Activated CD4-positive, alpha-beta T cell treated with anti-CD3 and anti-CD28 coated beads, Interleukin-2, amount 50 U/mL, for 16 hours (primary cell): ENCODE measurements around the gene KRT16.
"Not testable (repeated sequence)": the region's sequence is repeated elsewhere in the genome, so short reads cannot be mapped to it uniquely, and the experiment has no call there.

Experiments
- DNase-seq: peaks from one replicate; pipeline ENCODE4 v3.0.0-alpha.2; 2020

The KRT16 gene

GRCh38 chr17:41581366-41582060, 31.1 kb downstream of the KRT16 start:
- no peak for DNase-seq

- DNase-seq: no peak
These were observed 31.7 kb downstream of the KRT16 start for GRCh38 chr17:41580687-41581365.

GRCh38 chr17:41580244-41580575, 32.4 kb downstream of the KRT16 start:
- no peak for DNase-seq

- DNase-seq: peak; percentile 82
These were observed 32.9 kb downstream of the KRT16 start for GRCh38 chr17:41579484-41580243.

GRCh38 chr17:41578971-41579370, 33.6 kb downstream of the KRT16 start:
- DNase-seq: no peak

- no peak for DNase-seq
These were observed 34.0 kb downstream of the KRT16 start for GRCh38 chr17:41578538-41578937.

- DNase-seq: not testable (repeated sequence)
These were observed 35.8 kb downstream of the KRT16 start for GRCh38 chr17:41576740-41577139.

GRCh38 chr17:41575336-41575735, 37.2 kb downstream of the KRT16 start:
- DNase-seq: no peak

- no peak for DNase-seq
These were observed 40.8 kb downstream of the KRT16 start, which contains the start of gene KRT9 for GRCh38 chr17:41571561-41572434. KRT9 (minus strand) TSS chr17:41572059; CDS start chr17:41571992, 67 bp downstream.

GRCh38 chr17:41567317-41567716, 45.2 kb downstream of the KRT16 start:
- no peak for DNase-seq

GRCh38 chr17:41565338-41565737, 47.2 kb downstream of the KRT16 start:
- no peak for DNase-seq

- DNase-seq: no peak
These were observed 48.9 kb downstream of the KRT16 start for GRCh38 chr17:41563607-41564170.

- DNase-seq: no peak
These were observed 51.0 kb downstream of the KRT16 start for GRCh38 chr17:41561554-41561953.
